SK-N-DZ (cell line): Measurements from ENCODE around the gene PARP16.
A peak's percentile ranks its signal among the peaks of the same experiment; 100 is the strongest.
"Not testable (repeated sequence)": the region's sequence is repeated elsewhere in the genome, so short reads cannot be mapped to it uniquely, and the experiment has no call there.

Source experiments
- DNase-seq: peaks from one replicate; pipeline ENCODE4 v3.0.0-alpha.2; 2015; ENCODE audit warnings: low spot score

The PARP16 gene

GRCh38 chr15:65245096-65245856, 41.4 kb downstream of the PARP16 start:
- DNase-seq, result peak; percentile 48

DNA sequence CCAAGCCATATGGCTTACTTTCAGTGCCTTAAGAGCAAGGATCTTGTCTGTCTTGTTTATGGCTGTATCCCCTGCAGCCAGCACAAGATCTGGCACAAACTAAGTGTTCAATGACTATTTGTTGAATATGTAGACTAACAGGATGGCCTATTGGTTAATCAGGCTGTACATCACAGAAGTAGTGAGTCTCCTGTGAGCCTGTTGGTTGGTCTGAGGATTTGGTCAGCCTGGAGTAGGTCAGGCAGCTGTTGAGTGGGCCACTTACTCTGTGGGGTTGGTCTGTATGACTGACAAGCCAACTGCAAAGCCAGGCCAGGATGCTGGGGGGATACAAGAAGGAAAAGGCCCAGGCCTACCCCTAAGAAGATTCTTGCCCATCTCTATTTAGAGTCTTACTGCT, 42.0 kb downstream of the PARP16 start:
- no peak for DNase-seq

- not testable (repeated sequence) for DNase-seq
Observed at GRCh38 chr15:65236443-65236842, 50.2 kb downstream of the PARP16 start.

DNA sequence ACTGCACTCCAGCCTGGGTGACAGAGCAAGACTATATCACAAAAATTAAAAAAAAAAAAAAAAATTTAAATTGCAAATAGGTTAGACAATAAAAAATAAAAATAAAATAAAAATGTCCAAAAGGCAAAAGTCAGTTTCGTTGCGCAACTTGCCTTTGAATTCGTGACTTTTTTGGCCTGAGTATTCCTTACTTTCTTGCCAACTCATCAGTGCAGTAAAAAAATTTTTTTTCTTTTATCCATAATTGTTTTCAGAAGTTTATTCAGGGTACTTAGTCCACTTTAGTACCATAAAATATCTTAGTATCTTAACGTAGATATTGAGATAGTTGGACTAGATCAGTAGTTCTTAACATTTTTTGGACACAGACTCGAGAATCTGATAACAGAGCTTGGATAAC, 53.0 kb downstream of the PARP16 start:
- DNase-seq, result no peak

DNA sequence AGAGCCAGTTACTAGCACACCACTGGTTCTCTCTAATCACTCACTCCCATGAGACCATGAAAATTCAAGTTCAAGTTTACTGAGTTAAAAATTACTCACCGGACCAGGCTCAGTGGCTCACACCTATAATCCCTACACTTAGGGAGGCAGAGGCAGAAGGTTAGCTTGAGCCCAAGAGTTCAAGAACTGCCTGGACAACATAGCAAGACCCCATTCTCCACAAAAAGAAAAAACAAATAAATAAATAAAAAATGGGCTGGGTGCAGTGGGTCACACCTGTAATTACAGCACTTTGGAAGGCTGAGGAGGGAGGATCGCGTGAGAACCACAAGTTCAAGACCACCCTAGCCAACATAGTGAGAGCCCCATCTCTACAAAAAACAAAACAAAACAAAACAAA, 54.2 kb downstream of the PARP16 start:
- no peak for DNase-seq

DNA sequence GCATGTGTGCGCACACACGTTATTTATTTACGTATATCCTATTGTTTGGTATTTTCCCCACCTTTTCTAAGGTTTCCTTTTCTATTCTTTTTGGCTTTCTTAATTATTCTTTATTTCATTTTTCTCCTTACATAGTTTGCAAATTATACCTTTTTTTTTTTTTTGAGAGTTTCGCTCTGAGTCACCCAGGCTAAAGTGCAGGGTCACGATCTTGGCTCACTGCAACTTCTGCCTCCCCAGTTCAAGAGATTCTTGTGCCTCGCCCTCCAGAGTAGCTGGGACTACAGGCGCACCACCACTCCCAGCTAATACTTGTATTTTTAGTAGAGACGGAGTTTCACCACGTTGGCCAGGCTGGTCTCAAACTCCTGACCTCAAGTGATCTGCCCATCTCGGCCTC, 55.4 kb downstream of the PARP16 start:
- DNase-seq, result no peak

- not testable (repeated sequence) for DNase-seq
Observed at GRCh38 chr15:65226901-65227300, 59.8 kb downstream of the PARP16 start.

DNA sequence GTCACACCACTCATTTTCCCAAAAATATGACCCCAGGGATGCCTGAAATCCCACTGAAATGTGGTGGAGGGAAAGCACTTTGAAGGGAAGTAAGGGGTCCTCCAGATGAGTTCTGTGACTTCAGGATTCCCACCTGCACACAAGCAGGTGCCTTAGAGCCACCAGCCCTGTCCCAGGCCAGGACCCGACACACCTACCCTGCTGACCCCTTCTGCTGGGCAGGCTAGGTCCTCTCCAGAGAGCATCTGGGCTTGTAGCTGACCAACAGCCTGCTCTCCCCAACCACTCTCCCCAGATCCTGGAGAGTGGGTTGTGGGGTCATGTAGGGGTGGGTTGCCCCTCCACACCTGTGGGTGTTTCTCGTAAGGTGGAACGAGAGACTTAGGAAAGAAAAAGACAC, 60.5 kb downstream of the PARP16 start:
- DNase-seq, result no peak

DNA sequence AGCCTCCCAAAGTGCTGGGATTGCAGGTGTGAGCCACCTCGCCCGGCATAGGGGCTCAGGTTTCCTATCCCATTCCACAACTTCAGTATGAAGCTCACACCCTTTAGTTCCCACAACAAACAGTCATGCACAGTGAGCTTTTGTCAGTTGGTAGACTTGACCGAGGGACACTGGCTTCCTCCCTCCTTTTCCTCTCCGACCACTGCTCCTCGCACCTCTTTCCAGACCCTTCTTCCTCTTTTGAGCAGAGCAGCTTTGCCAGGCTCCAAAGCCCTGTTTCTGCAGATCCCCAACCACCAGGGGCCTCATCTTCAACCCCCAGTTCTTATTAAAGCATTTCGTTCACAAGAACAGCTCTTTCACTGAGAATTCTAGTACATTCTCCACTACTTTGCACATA, 62.7 kb downstream of the PARP16 start:
- no peak for DNase-seq

GRCh38 chr15:65222891-65223290, 63.8 kb downstream of the PARP16 start:
- no peak for DNase-seq

GRCh38 chr15:65221697-65222096, 65.0 kb downstream of the PARP16 start:
- DNase-seq, result no peak

GRCh38 chr15:65219137-65219536, 67.5 kb downstream of the PARP16 start:
- DNase-seq, result no peak

GRCh38 chr15:65217526-65218482, 68.9 kb downstream of the PARP16 start:
- no peak for DNase-seq

GRCh38 chr15:65215496-65215895, 71.2 kb downstream of the PARP16 start:
- no peak for DNase-seq

GRCh38 chr15:65214010-65214409, 72.7 kb downstream of the PARP16 start:
- no peak for DNase-seq

DNA sequence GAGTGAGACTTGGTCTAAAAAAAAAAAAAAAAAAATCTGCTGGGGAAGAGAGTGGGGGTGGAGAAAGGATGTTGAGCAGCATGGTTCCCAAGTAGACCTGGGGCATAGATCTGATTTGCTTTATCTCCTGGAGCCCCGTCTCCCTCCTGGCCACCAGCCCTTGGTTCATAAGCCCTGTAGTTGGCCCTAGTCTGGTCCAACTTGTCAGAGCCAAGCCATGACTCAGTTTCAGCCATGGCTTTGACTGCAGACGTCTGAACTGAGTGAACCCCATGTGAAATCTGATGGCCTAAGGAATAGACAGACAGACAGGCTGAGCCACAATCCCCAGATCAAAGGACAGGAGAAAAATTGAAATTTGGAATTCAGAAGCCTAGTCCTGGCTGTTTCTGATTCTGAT, 73.4 kb downstream of the PARP16 start:
- DNase-seq, result no peak

GRCh38 chr15:65212097-65212496, 74.6 kb downstream of the PARP16 start:
- no peak for DNase-seq

DNA sequence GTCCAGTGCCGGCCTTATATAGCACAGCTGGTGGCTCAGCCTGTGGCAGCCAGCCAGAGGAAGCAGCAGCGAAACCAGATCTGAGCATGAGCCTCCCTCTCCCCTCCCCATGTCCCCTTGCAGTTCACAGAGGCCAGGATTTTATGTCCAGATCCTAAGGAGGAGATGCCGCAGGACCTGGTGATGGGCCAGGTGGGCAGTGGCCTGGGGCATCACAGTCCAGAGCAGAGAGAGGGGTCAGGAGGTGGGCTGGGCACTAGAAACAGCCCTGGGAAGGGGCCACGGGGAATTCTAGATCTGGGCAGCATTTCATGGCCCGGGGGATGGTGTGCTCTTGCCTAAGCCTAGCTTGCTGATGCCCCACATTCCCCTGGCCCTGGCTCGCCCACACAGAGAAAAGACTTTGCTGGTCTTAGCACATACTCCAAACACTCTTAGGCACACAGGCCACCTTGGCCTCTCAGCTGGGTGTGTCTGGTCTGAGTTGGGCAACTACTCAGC, 75.2 kb downstream of the PARP16 start:
- DNase-seq, result no peak

DNA sequence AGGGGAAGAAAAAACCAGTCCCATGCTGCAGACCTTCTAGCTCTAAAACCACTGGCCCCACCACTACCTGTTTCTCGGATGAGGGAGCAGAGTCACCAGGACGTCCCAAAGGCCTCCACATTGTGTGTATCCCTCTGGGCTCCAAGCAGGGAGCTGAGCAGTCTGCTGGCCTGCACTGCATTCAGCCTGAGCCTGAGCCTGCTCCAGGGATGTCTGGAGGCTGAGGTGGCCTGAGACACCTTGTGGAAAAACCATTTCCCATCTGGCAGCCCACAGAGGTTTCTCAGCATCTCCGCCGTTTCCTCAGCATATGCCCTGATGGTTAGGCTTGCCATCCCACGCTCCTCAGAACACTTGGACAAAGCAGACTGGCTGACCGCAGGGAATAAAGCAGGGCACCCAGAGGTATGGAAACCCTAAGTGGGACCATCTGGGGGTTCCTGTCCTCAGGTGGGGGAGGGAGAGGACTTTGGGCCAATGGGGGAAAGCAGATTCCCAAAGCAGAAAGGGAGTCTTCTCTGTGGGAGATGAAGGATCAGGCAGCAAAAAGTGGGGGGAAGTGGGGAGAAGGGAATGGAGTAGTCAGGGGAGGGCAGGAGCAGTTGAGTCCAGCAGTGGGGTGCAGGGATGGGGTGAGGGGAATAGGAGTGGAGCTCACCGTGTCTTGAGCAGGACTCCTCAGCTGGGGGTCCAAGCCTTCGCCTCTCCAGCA, 75.8 kb downstream of the PARP16 start, which contains the start of gene CILP:
CILP (minus strand) TSS at position 704 of the 712 bp plus-strand sequence. CDS start 1,718 bp downstream, outside the sequence.
- DNase-seq, result no peak

DNA sequence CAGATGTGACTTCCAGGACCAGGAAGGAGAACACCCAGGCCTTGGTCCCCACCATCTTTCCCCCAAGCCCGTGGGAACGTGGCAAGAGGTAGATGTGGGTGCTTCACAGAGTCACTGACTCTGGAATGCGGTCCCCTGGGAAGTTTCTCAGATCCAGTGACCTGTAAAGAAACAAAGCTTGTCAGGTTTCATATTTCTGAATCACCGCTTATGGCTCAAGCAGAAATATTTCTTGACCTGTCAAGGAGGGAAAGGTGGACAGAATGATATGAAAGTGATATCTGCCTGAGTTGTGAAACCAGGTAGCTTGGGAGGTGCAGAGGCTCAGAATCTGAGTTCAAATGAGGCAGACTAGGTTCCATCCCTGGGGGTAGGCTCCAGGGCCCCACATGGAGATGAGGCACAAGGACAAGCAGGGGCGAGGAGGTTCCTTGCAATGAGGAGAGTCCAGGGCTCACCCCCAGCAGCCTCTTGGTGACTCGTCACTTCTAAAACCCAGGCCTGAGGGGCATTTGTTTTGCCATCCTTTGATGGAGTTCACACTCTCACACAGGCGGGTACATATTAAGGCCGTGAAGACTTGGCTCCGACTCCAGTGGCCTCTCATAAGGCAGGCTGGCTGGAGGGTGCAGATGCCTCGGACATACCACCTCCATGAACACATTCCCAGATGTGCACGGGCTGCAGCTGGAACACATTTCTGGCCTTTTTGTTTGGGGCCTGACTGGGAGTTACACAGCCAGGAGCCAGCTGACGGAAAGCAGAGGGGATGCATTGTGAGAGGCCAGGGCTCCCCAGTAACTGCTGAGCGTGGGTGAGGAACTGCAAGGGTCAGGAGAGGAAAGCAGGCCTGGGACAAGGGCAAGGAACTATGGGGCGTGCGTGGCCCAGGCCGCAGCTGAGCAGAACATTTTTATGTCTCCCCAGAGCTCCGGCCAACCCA, 76.7 kb downstream of the PARP16 start:
- DNase-seq, result no peak

GRCh38 chr15:65208647-65209046, 78.0 kb downstream of the PARP16 start:
- DNase-seq, result peak; percentile 49
